ENCODE data around the gene TMEM234.

Gene TMEM234

DNA sequence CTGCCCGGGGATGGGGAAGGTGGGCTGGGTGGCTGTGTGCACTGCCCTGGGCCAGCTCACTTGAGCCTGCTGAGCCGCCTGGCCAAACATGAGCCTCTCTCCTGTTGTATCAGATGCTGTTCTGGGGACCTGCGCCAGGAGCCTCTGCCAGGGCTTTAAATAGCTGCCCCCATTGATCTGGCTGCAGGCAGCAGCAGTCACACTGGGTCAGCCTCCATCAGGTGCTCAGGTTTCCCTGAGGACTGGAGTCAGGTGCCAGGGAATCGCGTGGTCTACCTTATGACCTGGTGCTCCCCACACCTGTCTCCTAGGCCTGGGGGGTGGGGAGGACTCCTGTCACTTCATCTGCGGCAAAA is 22.5 kb downstream of the TMEM234 start:
- no peak for DNase-seq (ENCODE audit: low spot score)

- no peak for DNase-seq (ENCODE audit: low spot score)
These were observed 23.0 kb downstream of the TMEM234 start for GRCh38 chr1:32199043-32199716.

- DNase-seq (ENCODE audit: low spot score) = no peak
These were observed 23.7 kb downstream of the TMEM234 start for GRCh38 chr1:32198237-32199042.

- no peak for DNase-seq (ENCODE audit: low spot score)
These were observed 24.3 kb downstream of the TMEM234 start for GRCh38 chr1:32197837-32198236.

DNA sequence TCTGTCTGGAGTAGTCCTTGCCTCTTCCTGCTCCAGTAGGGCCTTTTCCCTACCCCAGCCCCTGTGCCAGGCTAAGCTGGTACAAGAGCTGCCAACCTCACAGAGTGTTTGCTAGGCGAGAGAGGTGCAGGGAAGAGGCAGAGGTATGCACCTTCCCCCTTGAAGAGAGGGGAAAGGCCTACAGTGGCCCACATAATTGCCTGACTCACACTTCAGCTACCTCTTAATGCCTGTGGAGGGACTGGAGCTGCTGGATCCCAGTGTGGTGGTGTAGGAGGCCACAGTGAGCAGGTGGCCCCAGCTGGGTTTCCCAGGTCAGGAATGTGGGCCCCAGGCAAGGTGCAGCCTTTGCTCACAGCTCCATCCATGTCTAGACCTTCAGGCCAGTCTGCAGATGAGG is 25.1 kb downstream of the TMEM234 start:
- DNase-seq (ENCODE audit: low spot score) = no peak

DNA sequence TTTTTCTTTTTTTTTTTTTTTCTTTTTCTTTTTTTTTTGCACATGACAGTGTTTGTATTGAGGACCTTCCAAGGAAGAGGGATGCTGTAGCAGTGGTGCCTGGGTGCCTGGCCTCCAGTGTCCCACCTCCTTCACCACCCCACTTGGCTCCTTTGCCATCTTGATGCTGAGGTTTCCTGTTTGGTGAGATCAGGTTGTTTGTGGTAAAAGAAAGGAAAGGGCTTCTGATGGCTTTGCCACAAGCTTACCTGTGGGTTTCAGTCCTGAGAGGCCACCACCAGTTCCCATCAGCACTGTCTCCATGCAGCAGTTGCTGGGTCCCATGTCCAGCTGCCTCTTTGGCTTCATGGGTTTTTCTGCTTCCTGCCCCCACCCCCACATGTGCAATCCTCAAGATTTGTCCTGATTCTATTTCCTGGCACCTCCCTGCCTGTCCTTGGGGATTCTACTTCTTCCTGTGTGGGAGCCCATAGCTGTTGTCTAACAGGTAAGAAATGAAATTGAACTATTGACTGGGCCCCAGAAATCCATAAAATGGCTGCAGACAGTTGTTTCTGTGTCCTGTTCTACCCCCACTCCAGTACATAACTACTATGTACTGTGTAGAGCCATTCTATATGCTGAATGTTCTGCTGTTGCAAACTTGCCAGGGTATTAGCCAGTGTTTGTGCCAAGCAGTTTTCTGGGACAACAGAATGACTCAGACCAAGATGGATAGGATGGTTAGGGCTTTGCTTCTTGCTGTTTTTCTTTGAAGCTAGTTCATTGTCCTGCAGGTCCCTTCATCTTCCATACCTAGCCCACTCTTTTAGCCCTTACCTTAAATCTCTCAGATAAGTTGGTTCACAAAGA is 26.0 kb downstream of the TMEM234 start:
- DNase-seq (ENCODE audit: low spot score) = no peak

DNA sequence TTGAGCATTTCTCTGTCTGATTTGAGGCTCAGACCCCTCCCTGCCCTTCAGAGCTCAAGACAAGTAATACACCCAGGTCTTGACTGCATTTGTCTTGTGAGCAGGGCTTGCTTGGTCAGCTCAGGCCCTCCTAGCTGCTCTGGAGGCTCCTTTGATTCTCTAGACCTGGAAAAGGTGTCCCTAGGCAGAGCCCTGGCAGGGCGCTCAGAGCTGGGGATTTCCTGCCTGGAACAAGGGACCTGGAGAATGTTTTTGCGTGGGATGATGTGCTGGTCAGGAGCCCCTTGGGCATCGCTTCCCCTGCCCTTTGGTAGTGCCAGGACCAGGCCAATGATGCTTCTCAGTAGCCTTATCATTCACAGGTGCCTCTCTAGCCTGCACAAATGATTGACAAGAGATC is 26.6 kb downstream of the TMEM234 start:
- no peak for DNase-seq (ENCODE audit: low spot score)

GRCh38 chr1:32194984-32195383 is 27.2 kb downstream of the TMEM234 start:
- DNase-seq (ENCODE audit: low spot score) = no peak

GRCh38 chr1:32192220-32192948 is 29.8 kb downstream of the TMEM234 start:
- DNase-seq (ENCODE audit: low spot score) = no peak

DNA sequence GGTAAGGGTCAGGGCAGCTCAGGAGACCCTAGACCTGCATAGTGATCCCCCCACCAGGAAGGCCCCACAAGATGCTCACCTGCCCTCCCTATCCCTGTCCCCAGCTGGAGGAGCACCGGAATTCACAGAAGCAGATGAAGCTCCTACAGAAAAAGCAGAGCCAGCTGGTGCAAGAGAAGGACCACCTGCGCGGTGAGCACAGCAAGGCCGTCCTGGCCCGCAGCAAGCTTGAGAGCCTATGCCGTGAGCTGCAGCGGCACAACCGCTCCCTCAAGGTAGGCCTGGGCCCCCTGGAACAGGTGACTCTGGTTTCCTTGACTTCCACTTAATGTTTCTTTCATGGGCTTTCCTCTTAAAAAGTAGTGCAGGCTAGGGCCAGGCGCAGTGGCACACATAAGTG is 34.3 kb downstream of the TMEM234 start:
- DNase-seq (ENCODE audit: low spot score) = no peak

- no peak for DNase-seq (ENCODE audit: low spot score)
These were observed 35.7 kb downstream of the TMEM234 start for GRCh38 chr1:32186491-32186890.

- no peak for DNase-seq (ENCODE audit: low spot score)
These were observed 36.1 kb downstream of the TMEM234 start for GRCh38 chr1:32186077-32186476.

DNA sequence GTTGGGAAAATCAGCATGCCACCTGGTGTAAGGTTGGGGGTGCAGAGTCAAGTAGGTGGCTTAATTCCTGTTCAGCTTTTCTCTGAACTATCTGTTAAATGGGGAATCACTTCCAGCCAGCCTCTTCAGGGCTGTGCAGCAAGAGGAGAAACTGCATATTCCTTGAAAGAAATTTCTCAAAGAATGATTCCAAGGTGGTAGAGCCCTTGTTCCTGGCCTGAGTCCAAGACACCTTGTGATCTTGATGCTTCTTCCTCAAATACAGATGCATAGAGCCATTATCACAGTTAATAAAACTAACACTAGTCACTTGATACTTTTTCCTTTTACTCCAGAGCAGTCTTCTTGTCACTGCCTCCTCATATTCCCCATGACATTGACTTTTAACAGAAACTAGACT is 37.5 kb downstream of the TMEM234 start:
- no peak for DNase-seq (ENCODE audit: low spot score)

DNA sequence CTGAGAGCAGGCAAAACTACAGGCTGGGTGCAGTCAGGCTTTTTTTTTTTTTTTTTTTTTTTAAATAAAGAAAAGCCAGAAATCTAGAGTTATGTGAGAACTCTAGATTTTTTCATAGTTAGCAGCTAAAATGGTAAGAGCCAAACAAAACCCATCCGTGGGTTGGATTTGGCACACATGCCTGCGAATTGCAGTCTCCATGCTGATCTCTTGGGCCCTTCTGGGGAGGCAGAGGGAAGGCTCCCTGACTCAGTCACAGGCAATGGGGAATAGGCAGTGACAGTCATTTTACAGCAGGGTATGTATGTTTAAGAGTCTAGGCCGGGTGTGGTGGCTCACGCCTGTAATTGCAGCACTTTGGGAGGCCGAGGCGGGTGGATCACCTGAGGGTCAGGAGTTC is 40.1 kb downstream of the TMEM234 start:
- no peak for DNase-seq (ENCODE audit: low spot score)

GRCh38 chr1:32181563-32181962 is 40.6 kb downstream of the TMEM234 start:
- no peak for DNase-seq (ENCODE audit: low spot score)

- DNase-seq (ENCODE audit: low spot score) = no peak
These were observed 41.1 kb downstream of the TMEM234 start for GRCh38 chr1:32181065-32181464.

- peak; percentile 70 for DNase-seq (ENCODE audit: low spot score)
These were observed 41.7 kb downstream of the TMEM234 start for GRCh38 chr1:32180186-32181060.

- peak; percentile 97 for DNase-seq (ENCODE audit: low spot score)
These were observed 42.5 kb downstream of the TMEM234 start, which contains the start of gene TXLNA for GRCh38 chr1:32179443-32180185. Gene TXLNA (plus strand): TSS chr1:32179675. CDS start chr1:32180346, 671 bp downstream.

DNA sequence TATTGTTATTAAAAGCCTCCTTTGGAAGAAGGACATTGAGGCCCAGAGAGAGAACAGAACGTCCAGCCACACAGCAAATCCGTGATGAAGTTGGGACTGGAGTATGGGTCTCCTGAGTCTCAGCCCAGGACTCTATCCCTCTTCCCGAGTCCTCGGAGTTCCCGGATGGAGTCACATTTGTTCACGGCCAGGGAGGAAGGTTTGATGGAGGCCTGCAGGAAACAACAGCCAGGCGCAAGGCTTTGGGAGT is 43.0 kb downstream of the TMEM234 start:
- DNase-seq (ENCODE audit: low spot score) = no peak

- DNase-seq (ENCODE audit: low spot score) = no peak
These were observed 43.6 kb downstream of the TMEM234 start for GRCh38 chr1:32178380-32179192.

All from ecto neural progenitor cell (in vitro differentiated cells).